Fibroblast of skin of abdomen (primary cell): ENCODE measurements around the gene R3HCC1L.

Experiments used
- DNase-seq: peaks from one replicate; pipeline ENCODE4 v3.0.0-alpha.2; 2013

Gene R3HCC1L

GRCh38 chr10:98262571-98262970, 128.1 kb downstream of the R3HCC1L start:
- DNase-seq: peak; percentile 30

- DNase-seq: no peak
These were observed 128.6 kb downstream of the R3HCC1L start for GRCh38 chr10:98263088-98263487.

DNA sequence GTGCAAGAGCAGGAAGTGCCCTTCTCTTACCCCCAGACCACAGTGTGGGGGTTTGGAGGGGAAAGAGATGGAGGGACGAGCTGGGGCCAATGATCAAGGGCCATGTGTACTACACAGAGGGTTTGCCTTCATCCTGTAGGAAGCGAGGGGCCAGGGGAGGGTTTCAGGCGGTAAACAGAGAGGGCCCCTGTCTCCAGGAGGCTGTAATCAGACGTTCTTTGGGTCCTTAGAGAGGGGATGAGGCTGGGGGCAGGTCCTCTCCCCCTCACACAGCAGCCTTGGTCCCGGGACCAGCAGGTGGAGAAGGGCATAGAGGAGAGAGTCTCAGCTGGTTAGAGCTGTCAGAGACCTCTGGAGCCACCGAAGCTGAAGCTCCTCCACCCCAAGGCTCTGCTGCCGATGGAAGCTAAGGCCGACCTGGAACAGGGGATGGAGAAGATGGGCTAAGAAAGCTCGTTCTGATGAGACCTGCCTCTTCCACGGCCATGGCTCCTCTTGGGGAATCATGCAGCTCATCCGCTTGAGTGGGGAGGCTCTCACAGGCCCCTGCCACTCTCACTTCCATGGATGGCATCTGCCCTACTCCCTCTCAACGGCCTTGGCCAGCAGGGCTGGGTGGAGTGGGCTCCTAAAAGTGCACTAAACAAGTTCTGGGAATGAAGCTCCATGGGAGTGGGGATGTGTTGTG, 130.1 kb downstream of the R3HCC1L start:
- DNase-seq: no peak

DNA sequence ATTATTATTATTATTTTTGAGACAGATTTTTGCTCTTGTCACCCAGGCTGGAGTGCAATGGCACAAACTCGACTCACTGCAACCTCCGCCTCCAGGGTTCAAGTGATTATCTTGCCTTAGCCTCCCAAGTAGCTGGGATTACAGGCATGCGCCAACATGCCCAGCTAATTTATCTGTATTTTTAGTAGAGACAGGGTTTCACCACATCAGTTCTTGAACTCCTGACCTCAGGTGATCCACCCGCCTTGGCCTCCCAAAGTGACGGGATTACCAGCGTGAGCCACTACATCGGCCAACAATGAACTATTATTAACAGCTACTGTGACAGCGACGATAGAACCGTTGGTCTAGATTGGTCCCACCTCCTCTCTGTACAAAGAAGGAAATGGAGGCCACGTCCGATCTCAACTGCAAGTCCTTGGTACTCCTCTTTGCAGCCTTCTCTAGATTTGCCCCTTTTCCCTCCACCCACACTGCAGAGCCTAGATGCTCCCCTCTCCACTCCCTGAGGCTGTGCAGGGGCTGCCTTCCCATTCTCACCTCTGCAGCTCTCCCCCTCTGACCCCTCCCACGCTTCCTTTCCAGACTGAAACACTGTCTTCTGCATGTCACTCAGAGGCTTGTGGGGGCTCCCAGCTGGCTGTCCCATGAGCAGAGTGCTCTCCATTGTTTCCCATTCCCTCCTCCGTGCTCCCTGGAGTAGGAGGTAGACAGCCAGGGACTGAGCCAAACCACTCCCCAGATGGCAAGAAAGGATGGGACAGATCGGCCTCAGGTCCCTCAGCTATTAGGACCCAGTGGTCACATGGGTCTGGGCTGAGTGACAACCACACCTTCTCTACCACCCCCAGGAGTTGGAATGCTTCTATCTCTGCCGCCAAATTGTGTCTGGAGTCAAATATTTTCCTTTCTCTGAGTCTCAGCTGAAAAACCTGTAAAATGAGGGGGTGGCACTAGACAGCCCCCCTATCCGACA, 131.2 kb downstream of the R3HCC1L start:
- no peak for DNase-seq

GRCh38 chr10:98266647-98267046, 132.2 kb downstream of the R3HCC1L start:
- DNase-seq: no peak

DNA sequence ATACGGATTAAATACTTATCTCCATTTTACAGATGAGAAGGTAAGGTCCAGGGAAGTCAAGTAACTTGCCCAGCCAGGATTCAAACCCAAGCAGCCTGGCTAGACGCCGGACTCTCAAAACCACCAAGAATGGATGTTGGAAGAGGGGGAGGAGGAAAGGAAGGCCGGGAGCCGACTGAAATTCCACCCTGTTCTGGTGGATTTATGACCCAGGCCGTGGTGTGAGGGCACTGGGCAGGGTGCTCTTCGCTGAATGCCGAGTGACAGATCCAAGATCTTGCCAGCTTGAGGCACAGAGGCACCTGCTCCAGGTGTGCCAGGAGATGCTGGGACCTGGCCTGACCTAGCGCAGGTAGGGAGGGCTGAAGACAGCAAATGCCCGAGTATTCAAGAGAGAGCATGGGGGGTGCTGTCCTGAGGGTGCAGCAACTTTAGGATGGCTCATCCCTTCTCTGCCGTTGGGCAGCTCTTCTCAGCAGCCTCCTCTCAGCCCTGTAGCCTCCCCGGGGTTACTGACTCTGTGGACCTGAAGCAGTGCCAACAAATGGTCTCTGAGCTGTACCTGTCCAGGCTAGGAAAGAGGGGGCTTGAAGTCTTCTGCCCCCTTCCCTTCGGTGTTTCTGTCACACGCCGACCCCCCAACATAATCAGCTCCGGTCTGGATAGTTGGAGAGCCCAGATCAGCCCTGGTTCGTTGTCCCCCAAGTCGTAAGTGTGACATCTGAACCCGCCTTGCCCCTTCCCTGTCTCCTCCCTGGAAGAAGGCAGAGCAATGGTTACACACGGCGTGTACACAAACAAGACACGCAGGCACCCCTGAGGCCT, 132.8 kb downstream of the R3HCC1L start:
- DNase-seq: no peak

DNA sequence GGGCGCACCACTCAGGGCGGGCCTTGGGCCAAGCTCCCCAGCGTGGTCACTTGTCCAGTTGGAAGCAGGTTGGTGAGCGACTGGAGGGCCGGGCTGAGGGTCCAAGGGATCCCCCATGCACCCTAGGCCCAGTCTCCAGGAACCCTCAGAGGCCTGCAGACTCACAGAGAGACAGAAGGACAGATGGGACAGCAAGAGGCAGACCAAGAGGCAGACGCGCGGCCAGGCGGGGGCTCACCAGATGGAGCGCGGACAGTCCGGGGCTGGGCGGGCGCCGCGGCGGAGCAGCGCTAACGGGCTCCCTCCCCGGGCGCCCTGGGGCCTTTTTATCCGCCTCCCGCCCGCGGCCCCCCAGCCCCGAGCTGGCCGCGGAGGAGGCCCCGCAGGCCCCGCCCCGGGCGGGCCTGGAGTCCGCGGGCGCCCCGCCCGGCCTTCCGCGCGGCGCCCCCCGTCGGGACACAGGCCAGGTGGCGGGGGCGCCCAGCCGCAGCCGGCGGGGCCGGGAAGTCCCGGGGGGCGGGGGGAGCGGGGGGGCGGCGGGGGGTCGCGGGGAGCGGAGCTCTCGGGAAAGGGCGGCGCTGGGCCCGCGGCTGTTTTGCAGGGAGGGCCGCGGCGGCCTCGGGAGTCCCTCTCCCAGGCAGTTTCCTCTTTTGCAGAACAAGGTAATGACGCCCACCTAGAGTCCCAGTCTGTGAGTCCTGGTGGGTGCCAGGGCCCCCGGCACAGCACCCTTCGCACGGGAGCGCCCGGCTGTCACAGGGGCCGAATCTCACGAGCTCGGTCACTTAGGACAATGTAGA, 133.6 kb downstream of the R3HCC1L start, which contains the start of gene LOXL4:
LOXL4 (minus strand) TSS at position 301 of the 800 bp plus-strand sequence. CDS start 5,175 bp downstream, outside the sequence.
- peak; percentile 63 for DNase-seq

- no peak for DNase-seq
These were observed 134.4 kb downstream of the R3HCC1L start for GRCh38 chr10:98268694-98269431.

DNA sequence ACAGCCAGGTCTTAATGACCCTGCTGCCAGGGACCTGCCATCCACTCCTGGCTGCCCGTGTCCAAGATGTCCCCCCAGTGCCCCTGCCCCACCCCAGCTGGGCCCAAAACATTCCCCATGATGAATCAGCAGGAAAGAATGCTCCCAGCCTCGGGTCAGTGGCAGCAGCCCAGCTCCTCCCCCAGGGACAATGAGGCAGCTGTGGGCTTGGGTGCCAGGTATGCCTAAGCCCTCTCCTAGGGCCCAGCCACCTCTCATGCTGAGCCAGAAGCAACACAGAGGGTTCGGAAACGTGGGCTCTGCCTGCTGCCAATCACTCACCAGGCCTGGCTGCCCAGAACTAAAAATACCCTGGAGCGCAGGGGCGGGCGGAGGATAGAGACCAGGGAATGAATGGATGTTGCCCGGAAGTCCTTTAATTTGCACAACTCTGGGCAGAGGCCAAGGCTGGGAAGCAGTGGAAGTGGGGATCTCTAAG, 135.0 kb downstream of the R3HCC1L start:
- peak; percentile 82 for DNase-seq

DNA sequence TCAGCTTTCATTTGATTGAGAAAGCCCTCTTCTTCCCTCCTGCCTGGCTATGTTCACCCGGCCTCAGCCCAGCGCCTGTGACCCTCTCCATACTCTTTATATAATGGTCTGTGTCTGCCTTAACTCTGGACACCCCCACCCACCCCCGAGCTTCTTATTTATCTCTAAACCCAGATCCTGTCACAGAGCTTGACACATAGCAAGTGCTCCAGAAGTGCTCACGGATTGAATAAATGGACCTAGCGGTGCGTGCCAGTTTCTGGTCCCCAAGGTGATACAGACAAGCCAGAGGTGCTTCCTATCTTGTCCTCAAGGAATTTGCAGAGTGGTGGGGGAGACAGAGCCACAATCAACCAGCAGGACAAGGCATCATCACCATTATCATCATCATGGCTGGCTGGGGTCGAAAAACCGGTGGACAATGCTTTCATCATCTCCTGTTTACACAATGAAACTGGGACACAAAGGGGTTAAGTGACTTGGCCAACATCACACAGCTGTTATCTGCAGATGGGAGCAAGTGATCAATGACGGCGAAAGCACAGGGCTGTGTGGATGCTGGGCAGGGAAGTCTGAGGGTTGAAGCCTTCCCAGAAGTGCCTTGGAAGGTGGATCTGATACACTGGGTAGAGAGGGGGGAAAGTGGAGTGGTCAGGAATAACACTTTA, 135.8 kb downstream of the R3HCC1L start:
- no peak for DNase-seq

GRCh38 chr10:98270786-98271185, 136.3 kb downstream of the R3HCC1L start:
- no peak for DNase-seq

- DNase-seq: no peak
These were observed 137.8 kb downstream of the R3HCC1L start for GRCh38 chr10:98272245-98272644.

- no peak for DNase-seq
These were observed 138.2 kb downstream of the R3HCC1L start for GRCh38 chr10:98272656-98273055.

DNA sequence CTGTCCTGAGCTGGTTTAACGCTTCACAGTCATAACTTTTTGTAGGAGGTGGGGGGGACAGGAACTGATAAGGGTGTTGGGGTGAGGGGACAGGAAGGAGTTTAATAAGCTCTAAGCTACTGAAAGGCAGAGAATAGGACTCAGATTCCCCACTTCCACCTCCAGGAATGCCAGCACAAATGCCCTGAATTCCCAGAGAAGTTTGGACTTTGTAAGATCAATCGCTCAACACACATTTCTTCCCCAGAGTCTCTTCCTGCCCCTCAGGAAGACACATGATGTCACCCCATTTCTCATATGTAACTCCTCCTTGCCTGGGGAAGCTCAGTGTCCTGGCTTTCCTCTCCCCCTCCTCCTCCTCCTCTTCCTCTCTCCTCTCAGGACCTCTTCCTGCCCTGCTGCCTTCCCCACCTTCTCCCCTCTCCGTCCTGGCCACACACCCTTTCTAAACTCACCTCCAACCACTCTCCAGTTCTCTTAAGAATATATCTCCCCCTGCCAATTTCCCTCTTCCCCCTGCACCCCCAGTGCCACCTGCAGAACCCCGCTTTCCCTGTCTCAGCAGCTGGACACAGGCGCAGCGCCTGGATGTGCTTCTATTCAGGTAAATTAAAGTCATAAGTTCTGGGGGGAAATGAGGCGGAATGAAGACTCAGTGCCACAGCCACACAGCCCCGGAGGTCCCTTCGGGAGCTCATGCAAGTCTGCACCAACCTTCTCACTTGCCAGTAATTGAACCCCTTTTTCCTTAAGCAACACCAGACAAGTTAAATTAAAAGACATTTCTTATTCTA, 138.8 kb downstream of the R3HCC1L start:
- DNase-seq: peak; percentile 25

GRCh38 chr10:98274562-98274961, 140.1 kb downstream of the R3HCC1L start:
- no peak for DNase-seq

GRCh38 chr10:98276311-98276710, 141.9 kb downstream of the R3HCC1L start:
- DNase-seq: no peak

DNA sequence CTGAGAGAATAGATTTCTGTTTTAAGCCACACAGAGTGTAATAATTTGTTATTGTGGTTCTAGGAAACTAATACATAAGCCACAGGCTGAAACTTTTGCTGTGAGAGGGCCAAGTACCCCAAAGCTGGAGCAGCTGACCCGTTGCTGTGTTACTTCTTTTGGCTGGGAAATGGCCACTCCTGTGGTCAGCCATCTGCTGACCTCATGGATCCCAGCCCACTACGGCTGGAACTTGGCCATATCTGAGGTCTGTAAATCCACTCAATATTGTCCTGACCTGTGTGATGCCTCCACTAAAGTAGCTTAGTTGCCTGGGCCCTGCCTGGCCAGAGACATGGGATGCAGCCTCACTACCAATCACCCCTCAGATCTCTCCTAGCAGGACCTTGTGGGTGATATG, 151.0 kb downstream of the R3HCC1L start:
- no peak for DNase-seq

GRCh38 chr10:98286419-98286818, 152.0 kb downstream of the R3HCC1L start:
- no peak for DNase-seq

- no peak for DNase-seq
These were observed 152.9 kb downstream of the R3HCC1L start for GRCh38 chr10:98287321-98287720.
